K562 (cell line): ENCODE results near the gene PTCH2. TPM values are rescaled to one million over a fixed set of nuclear protein-coding genes. Genes with fewer than 3 reads are reported as not detected.

Source experiments
- BCL6 ChIP-seq: fragments of 250-450 bp; sonication (Bioruptor Pico); IDR thresholded peaks from 2 replicates; pipeline ENCODE4 v1.4.0; 2020
- BRCA1 ChIP-seq, 2 experiments: fragments of 450-650 bp in 1 of 2; sonication (generic) in 1 of 2; formaldehyde crosslinking in 1 of 2; IDR thresholded peaks; 2 replicates each; pipeline versions ENCODE4 v1.5.0 to v1.6.1; 2017 to 2020; ENCODE audit warnings: mild to moderate bottlenecking in 1 of 2, missing genetic modification reagents in 1 of 2
- CBFA2T2 ChIP-seq: fragments of 450-650 bp; conservative IDR thresholded peaks from 2 replicates; pipeline ENCODE4 v1.6.1; 2017; ENCODE audit warnings: mild to moderate bottlenecking
- EGR1 ChIP-seq: fragments of 450-650 bp; conservative IDR thresholded peaks from 2 replicates; pipeline ENCODE4 v1.6.1; 2017; ENCODE audit warnings: mild to moderate bottlenecking
- KAT2B ChIP-seq: IDR thresholded peaks from one replicate; pipeline ENCODE4 v1.6.1; 2012; ENCODE audit warnings: low read depth, mild to moderate bottlenecking, control low read depth, inconsistent platforms, low read length, moderate library complexity
- KDM4B ChIP-seq, 2 experiments: fragments of 450-650 bp in 1 of 2; sonication (generic) in 1 of 2; IDR thresholded peaks; 2 replicates each; pipeline ENCODE4 v1.6.1; 2016 to 2017; ENCODE audit warnings: borderline replicate concordance in 2 of 2, antibody characterized with exemption in 1 of 2, low read depth in 1 of 2, mild to moderate bottlenecking in 1 of 2
- NCOA2 ChIP-seq, 2 experiments: fragments of 450-650 bp; IDR thresholded peaks; 2 replicates each; pipeline ENCODE4 v1.6.1; 2018; ENCODE audit warnings: mild to moderate bottlenecking in 2 of 2, moderate library complexity in 1 of 2; ENCODE audit not compliant: partially characterized antibody in 2 of 2
- NRF1 ChIP-seq, 2 experiments: fragments of 450-650 bp; IDR thresholded peaks in 1 of 2; conservative IDR thresholded peaks in 1 of 2; 2 replicates each; pipeline ENCODE4 v1.6.1; 2014; ENCODE audit warnings: mild to moderate bottlenecking in 2 of 2
- RCOR1 ChIP-seq, 2 experiments: IDR thresholded peaks; 2 replicates each; pipeline ENCODE4 v1.6.1; 2012; ENCODE audit warnings: low read depth in 2 of 2, low read length in 2 of 2, borderline replicate concordance in 1 of 2, improper control_type of control experiment in 1 of 2
- SLC30A9 ChIP-seq: fragments of 250-450 bp; sonication (Bioruptor Pico); IDR thresholded peaks from 2 replicates; pipeline ENCODE4 v1.8.0; 2022; ENCODE audit warnings: mild to moderate bottlenecking, moderate library complexity
- SOX6 ChIP-seq: fragments of 450-650 bp; IDR thresholded peaks from 2 replicates; pipeline ENCODE4 v1.6.1; 2014; ENCODE audit warnings: mild to moderate bottlenecking
- TCF3 ChIP-seq: sonication (generic); formaldehyde crosslinking; IDR thresholded peaks from 2 replicates; pipeline ENCODE4 v1.4.0; 2020; ENCODE audit warnings: mild to moderate bottlenecking, missing genetic modification reagents
- ZBTB49 ChIP-seq: sonication (generic); formaldehyde crosslinking; IDR thresholded peaks from 2 replicates; pipeline ENCODE4 v1.8.0; 2022; ENCODE audit warnings: missing genetic modification reagents, mild to moderate bottlenecking, borderline replicate concordance
- ZSCAN29 ChIP-seq: fragments of 450-650 bp; IDR thresholded peaks from 2 replicates; pipeline ENCODE4 v1.6.1; 2017
- polyA plus RNA-seq, 8 experiments: library from polyadenylated mRNA; depleted of rRNA in 4 of 8; stranded (reverse) in 5 of 8; unstranded in 3 of 8; fragments of >200 nt; fragmentation: Nextera tagmentation in 2 of 8; fragmentation: Illumina TruSeq in 1 of 8; extraction: Ambion mirVana in 2 of 8; extraction: Trizol in 1 of 8; gene quantifications; 2 replicates each; pipeline versions ENCODE4 v1.2.1 to v1.2.3, GENCODE V29; 2011 to 2014; ENCODE audit warnings: inconsistent platforms in 1 of 8, missing spikeins in 1 of 8
- total RNA-seq, 7 experiments: library from RNA; depleted of rRNA in 6 of 7; stranded (reverse); fragments of >200 nt in 6 of 7; fragmentation: Illumina TruSeq in 2 of 7; extraction: Trizol in 2 of 7; gene quantifications; 2 replicates each; pipeline versions ENCODE4 v1.2.1 to v1.2.3, GENCODE V29; 2011 to 2021; ENCODE audit warnings: low replicate concordance in 1 of 7
- TF ChIP-seq, protein P1 (sequence below), 2 experiments: fragments of 450-650 bp; IDR thresholded peaks; 2 replicates each; pipeline ENCODE4 v1.6.1; 2016
- TF ChIP-seq, protein P2 (sequence below): fragments of 250-450 bp; sonication (Bioruptor Pico); IDR thresholded peaks from 2 replicates; pipeline ENCODE4 v1.5.0; 2022; ENCODE audit warnings: mild to moderate bottlenecking
- TF ChIP-seq, protein P3 (sequence below): sonication (generic); formaldehyde crosslinking; IDR thresholded peaks from 2 replicates; pipeline ENCODE4 v1.8.0; 2022; ENCODE audit warnings: missing genetic modification reagents, mild to moderate bottlenecking, borderline replicate concordance
- TF ChIP-seq, protein P4 (sequence below): fragments of 450-650 bp; formaldehyde crosslinking; conservative IDR thresholded peaks from 2 replicates; pipeline ENCODE4 v1.4.0; 2022; ENCODE audit warnings: mild to moderate bottlenecking, missing genetic modification characterization

The PTCH2 gene
- total and polyA plus RNA-seq, 9 of the 15 experiments (the other 6 are each of a cell fraction or from before 2014, with no cell fraction given): 0.15 to 27.3 (median 0.48) TPM; not detected in 1

- TF ChIP-seq BCL6 (CRISPR knock-in tag) (no peak), TCF3 (CRISPR knock-in tag) (peak; percentile 81), SLC30A9 (CRISPR knock-in tag) (no peak), ZSCAN29 (no peak), SOX6 (peak; percentile 52), KDM4B (IDR thresholded peaks at IDR 0.05; ENCODE audit: borderline replicate concordance in 2 of 2, low read depth in 1 of 2) (no peak), NRF1 (conservative IDR thresholded peaks at IDR 0.05 in 1 of 2, IDR thresholded peaks at IDR 0.05 in 1 of 2) (no peak), NCOA2 (IDR thresholded peaks at IDR 0.05; ENCODE audit: partially characterized antibody in 2 of 2) (no peak), BRCA1 (IDR thresholded peaks at IDR 0.05) (no peak), BRCA1 (CRISPR knock-in tag; IDR thresholded peaks at IDR 0.05) (no peak), KAT2B (no peak), RCOR1 (IDR thresholded peaks at IDR 0.05; ENCODE audit: borderline replicate concordance in 1 of 2, low read depth in 2 of 2, low read length in 2 of 2) (peak in 1 of 2 experiments; percentile 59; a peak in 1 of 4 replicates), ZBTB49 (CRISPR knock-in tag) (no peak), EGR1 (0 out of 2 replicates have a peak, but pooled peaks have one; percentile 27), CBFA2T2 (peak; percentile 64)
- TF ChIP-seq, protein P1, sequence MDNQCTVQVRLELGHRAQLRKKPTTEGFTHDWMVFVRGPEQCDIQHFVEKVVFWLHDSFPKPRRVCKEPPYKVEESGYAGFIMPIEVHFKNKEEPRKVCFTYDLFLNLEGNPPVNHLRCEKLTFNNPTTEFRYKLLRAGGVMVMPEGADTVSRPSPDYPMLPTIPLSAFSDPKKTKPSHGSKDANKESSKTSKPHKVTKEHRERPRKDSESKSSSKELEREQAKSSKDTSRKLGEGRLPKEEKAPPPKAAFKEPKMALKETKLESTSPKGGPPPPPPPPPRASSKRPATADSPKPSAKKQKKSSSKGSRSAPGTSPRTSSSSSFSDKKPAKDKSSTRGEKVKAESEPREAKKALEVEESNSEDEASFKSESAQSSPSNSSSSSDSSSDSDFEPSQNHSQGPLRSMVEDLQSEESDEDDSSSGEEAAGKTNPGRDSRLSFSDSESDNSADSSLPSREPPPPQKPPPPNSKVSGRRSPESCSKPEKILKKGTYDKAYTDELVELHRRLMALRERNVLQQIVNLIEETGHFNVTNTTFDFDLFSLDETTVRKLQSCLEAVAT (IDR thresholded peaks at IDR 0.05): no peak
- TF ChIP-seq, protein P2, sequence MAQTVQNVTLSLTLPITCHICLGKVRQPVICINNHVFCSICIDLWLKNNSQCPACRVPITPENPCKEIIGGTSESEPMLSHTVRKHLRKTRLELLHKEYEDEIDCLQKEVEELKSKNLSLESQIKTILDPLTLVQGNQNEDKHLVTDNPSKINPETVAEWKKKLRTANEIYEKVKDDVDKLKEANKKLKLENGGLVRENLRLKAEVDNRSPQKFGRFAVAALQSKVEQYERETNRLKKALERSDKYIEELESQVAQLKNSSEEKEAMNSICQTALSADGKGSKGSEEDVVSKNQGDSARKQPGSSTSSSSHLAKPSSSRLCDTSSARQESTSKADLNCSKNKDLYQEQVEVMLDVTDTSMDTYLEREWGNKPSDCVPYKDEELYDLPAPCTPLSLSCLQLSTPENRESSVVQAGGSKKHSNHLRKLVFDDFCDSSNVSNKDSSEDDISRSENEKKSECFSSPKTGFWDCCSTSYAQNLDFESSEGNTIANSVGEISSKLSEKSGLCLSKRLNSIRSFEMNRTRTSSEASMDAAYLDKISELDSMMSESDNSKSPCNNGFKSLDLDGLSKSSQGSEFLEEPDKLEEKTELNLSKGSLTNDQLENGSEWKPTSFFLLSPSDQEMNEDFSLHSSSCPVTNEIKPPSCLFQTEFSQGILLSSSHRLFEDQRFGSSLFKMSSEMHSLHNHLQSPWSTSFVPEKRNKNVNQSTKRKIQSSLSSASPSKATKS (CRISPR knock-in tag): no peak
- TF ChIP-seq, protein P3, sequence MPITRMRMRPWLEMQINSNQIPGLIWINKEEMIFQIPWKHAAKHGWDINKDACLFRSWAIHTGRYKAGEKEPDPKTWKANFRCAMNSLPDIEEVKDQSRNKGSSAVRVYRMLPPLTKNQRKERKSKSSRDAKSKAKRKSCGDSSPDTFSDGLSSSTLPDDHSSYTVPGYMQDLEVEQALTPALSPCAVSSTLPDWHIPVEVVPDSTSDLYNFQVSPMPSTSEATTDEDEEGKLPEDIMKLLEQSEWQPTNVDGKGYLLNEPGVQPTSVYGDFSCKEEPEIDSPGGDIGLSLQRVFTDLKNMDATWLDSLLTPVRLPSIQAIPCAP: no peak
- TF ChIP-seq, protein P4, sequence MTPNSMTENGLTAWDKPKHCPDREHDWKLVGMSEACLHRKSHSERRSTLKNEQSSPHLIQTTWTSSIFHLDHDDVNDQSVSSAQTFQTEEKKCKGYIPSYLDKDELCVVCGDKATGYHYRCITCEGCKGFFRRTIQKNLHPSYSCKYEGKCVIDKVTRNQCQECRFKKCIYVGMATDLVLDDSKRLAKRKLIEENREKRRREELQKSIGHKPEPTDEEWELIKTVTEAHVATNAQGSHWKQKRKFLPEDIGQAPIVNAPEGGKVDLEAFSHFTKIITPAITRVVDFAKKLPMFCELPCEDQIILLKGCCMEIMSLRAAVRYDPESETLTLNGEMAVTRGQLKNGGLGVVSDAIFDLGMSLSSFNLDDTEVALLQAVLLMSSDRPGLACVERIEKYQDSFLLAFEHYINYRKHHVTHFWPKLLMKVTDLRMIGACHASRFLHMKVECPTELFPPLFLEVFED (CRISPR knock-in tag): peak; percentile 61; the same call in 1 of the 2 replicates
Measured at GRCh38 chr1:44801491-44802305, 41.4 kb downstream of the PTCH2 start (continued).
